SK-N-SH treated with all-trans-retinoic acid at 6 μM for 48 hours (cell line): ENCODE results near the gene JMJD1C.

Experiments
- ATAC-seq: fragments of 200-7000 bp; cut with Tn5 transposase; 3 replicates; pipeline ENCODE4 v1.9.1; 2020; ENCODE audit warnings: mild to moderate bottlenecking, moderate library complexity
- ARNTL ChIP-seq: fragments of 450-650 bp; formaldehyde crosslinking; IDR thresholded peaks from 2 replicates; pipeline ENCODE4 v1.5.0; 2020; ENCODE audit warnings: low read depth, mild to moderate bottlenecking, moderate library complexity, borderline replicate concordance
- BACH2 ChIP-seq: fragments of 250-450 bp; sonication (Bioruptor Pico); IDR thresholded peaks from 2 replicates; pipeline ENCODE4 v1.9.0; 2021; ENCODE audit warnings: mild to moderate bottlenecking, borderline replicate concordance
- CSDC2 ChIP-seq: fragments of 250-450 bp; sonication (Bioruptor Pico); IDR thresholded peaks from 2 replicates; pipeline ENCODE4 v1.5.0; 2020; ENCODE audit warnings: mild to moderate bottlenecking, moderate library complexity
- ESRRG ChIP-seq: fragments of 250-450 bp; sonication (Bioruptor Pico); IDR thresholded peaks from 2 replicates; pipeline ENCODE4 v1.6.1; 2021; ENCODE audit warnings: mild to moderate bottlenecking
- OSR1 ChIP-seq: fragments of 250-450 bp; sonication (Bioruptor Pico); IDR thresholded peaks from 2 replicates; pipeline ENCODE4 v1.8.0; 2022; ENCODE audit warnings: moderate library complexity, mild to moderate bottlenecking, inconsistent platforms
- PPARA ChIP-seq: fragments of 250-450 bp; sonication (Bioruptor Pico); IDR thresholded peaks from 2 replicates; pipeline ENCODE4 v1.5.0; 2020; ENCODE audit warnings: mild to moderate bottlenecking, borderline replicate concordance
- RARB ChIP-seq: fragments of 250-450 bp; sonication (Bioruptor Pico); IDR thresholded peaks from 2 replicates; pipeline ENCODE4 v1.8.0; 2021; ENCODE audit warnings: mild to moderate bottlenecking, moderate library complexity
- SNAI2 ChIP-seq: fragments of 250-450 bp; sonication (Bioruptor Pico); IDR thresholded peaks from 2 replicates; pipeline ENCODE4 v1.5.0; 2020; ENCODE audit warnings: mild to moderate bottlenecking, moderate library complexity
- TCF4 ChIP-seq: fragments of 250-450 bp; sonication (Bioruptor Pico); IDR thresholded peaks from 2 replicates; pipeline ENCODE4 v1.8.0; 2021; ENCODE audit warnings: mild to moderate bottlenecking, moderate library complexity, borderline replicate concordance
- TOX ChIP-seq: fragments of 250-450 bp; sonication (Bioruptor Pico); IDR thresholded peaks from 2 replicates; pipeline ENCODE4 v1.8.0; 2021; ENCODE audit warnings: mild to moderate bottlenecking, moderate library complexity, borderline replicate concordance
- ZC3H10 ChIP-seq: fragments of 250-450 bp; sonication (Bioruptor Pico); IDR thresholded peaks from 2 replicates; pipeline ENCODE4 v1.5.1; 2021; ENCODE audit warnings: mild to moderate bottlenecking, moderate library complexity
- ZFP30 ChIP-seq: fragments of 450-650 bp; formaldehyde crosslinking; IDR thresholded peaks from 2 replicates; pipeline ENCODE4 v1.5.0; 2022; ENCODE audit warnings: mild to moderate bottlenecking, moderate library complexity
- ZNF565 ChIP-seq: fragments of 450-650 bp; formaldehyde crosslinking; conservative IDR thresholded peaks from 2 replicates; pipeline ENCODE4 v1.5.0; 2020; ENCODE audit warnings: low read depth, mild to moderate bottlenecking, moderate library complexity
- ZNF70 ChIP-seq: fragments of 450-650 bp; formaldehyde crosslinking; IDR thresholded peaks from 2 replicates; pipeline ENCODE4 v1.5.0; 2020; ENCODE audit warnings: mild to moderate bottlenecking, moderate library complexity
- ZNF8 ChIP-seq: fragments of 450-650 bp; formaldehyde crosslinking; IDR thresholded peaks from 2 replicates; pipeline ENCODE4 v1.5.0; 2020; ENCODE audit warnings: mild to moderate bottlenecking, moderate library complexity
- TF ChIP-seq, protein P1 (sequence below): fragments of 250-450 bp; sonication (Bioruptor Pico); IDR thresholded peaks from 2 replicates; pipeline ENCODE4 v1.5.1; 2021; ENCODE audit warnings: mild to moderate bottlenecking, moderate library complexity
- TF ChIP-seq, protein P2 (sequence below): fragments of 250-450 bp; sonication (Bioruptor Pico); IDR thresholded peaks from 2 replicates; pipeline ENCODE4 v1.8.0; 2020; ENCODE audit warnings: mild to moderate bottlenecking, moderate library complexity, borderline replicate concordance
- TF ChIP-seq, protein P3 (sequence below): fragments of 250-450 bp; sonication (Bioruptor Pico); IDR thresholded peaks from 2 replicates; pipeline ENCODE4 v1.5.1; 2020; ENCODE audit warnings: low read depth, mild to moderate bottlenecking, moderate library complexity
- TF ChIP-seq, protein P4 (sequence below): fragments of 250-450 bp; sonication (Bioruptor Pico); IDR thresholded peaks from 2 replicates; pipeline ENCODE4 v1.8.0; 2021; ENCODE audit warnings: low read depth, mild to moderate bottlenecking, moderate library complexity, borderline replicate concordance
- TF ChIP-seq, protein P5 (sequence below): fragments of 250-450 bp; sonication (Bioruptor Pico); IDR thresholded peaks from 2 replicates; pipeline ENCODE4 v1.5.0; 2020; ENCODE audit warnings: mild to moderate bottlenecking, moderate library complexity

JMJD1C gene

DNA sequence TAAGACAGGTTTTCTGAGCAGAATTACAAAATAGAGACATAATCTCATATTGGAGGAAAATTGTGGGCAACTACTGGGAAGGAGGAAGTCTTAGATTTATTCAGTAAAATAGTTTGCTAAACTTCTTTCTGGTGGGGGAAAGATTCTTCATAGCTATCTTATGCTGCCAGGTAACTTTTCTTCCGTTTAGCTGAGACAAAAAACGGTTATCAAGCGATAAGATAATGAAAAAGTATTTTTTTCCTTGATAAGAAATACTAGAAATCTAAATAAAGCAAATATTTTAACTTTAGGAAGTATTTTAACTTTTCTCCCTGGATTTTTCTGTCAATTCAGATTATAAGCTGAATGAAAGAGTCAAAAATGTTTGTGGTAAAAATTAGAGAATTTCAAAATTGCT is 52.3 kb downstream of the JMJD1C start:
- no peak for TF ChIP-seq PPARA (CRISPR knock-in tag)
- TF ChIP-seq BACH2 (CRISPR knock-in tag): no peak
- no peak for TF ChIP-seq SNAI2 (CRISPR knock-in tag)
- TF ChIP-seq TCF4: no peak
- TF ChIP-seq, protein P1, sequence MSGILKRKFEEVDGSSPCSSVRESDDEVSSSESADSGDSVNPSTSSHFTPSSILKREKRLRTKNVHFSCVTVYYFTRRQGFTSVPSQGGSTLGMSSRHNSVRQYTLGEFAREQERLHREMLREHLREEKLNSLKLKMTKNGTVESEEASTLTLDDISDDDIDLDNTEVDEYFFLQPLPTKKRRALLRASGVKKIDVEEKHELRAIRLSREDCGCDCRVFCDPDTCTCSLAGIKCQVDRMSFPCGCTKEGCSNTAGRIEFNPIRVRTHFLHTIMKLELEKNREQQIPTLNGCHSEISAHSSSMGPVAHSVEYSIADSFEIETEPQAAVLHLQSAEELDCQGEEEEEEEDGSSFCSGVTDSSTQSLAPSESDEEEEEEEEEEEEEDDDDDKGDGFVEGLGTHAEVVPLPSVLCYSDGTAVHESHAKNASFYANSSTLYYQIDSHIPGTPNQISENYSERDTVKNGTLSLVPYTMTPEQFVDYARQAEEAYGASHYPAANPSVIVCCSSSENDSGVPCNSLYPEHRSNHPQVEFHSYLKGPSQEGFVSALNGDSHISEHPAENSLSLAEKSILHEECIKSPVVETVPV (CRISPR knock-in tag): no peak
- no peak for TF ChIP-seq OSR1 (CRISPR knock-in tag)
- TF ChIP-seq ESRRG: no peak
- TF ChIP-seq, protein P2, sequence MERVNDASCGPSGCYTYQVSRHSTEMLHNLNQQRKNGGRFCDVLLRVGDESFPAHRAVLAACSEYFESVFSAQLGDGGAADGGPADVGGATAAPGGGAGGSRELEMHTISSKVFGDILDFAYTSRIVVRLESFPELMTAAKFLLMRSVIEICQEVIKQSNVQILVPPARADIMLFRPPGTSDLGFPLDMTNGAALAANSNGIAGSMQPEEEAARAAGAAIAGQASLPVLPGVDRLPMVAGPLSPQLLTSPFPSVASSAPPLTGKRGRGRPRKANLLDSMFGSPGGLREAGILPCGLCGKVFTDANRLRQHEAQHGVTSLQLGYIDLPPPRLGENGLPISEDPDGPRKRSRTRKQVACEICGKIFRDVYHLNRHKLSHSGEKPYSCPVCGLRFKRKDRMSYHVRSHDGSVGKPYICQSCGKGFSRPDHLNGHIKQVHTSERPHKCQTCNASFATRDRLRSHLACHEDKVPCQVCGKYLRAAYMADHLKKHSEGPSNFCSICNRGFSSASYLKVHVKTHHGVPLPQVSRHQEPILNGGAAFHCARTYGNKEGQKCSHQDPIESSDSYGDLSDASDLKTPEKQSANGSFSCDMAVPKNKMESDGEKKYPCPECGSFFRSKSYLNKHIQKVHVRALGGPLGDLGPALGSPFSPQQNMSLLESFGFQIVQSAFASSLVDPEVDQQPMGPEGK (CRISPR knock-in tag): no peak
- TF ChIP-seq ZC3H10: no peak
- no peak for TF ChIP-seq ARNTL (CRISPR knock-in tag)
- TF ChIP-seq ZFP30 (CRISPR knock-in tag): no peak
- TF ChIP-seq CSDC2 (CRISPR knock-in tag): no peak
- TF ChIP-seq, protein P3, sequence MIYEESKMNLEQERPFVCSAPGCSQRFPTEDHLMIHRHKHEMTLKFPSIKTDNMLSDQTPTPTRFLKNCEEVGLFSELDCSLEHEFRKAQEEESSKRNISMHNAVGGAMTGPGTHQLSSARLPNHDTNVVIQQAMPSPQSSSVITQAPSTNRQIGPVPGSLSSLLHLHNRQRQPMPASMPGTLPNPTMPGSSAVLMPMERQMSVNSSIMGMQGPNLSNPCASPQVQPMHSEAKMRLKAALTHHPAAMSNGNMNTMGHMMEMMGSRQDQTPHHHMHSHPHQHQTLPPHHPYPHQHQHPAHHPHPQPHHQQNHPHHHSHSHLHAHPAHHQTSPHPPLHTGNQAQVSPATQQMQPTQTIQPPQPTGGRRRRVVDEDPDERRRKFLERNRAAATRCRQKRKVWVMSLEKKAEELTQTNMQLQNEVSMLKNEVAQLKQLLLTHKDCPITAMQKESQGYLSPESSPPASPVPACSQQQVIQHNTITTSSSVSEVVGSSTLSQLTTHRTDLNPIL (CRISPR knock-in tag): no peak
- TF ChIP-seq ZNF565 (CRISPR knock-in tag): no peak
- TF ChIP-seq ZNF8: no peak
- TF ChIP-seq TOX (CRISPR knock-in tag): no peak
- no peak for TF ChIP-seq RARB (CRISPR knock-in tag)
- TF ChIP-seq, protein P4, sequence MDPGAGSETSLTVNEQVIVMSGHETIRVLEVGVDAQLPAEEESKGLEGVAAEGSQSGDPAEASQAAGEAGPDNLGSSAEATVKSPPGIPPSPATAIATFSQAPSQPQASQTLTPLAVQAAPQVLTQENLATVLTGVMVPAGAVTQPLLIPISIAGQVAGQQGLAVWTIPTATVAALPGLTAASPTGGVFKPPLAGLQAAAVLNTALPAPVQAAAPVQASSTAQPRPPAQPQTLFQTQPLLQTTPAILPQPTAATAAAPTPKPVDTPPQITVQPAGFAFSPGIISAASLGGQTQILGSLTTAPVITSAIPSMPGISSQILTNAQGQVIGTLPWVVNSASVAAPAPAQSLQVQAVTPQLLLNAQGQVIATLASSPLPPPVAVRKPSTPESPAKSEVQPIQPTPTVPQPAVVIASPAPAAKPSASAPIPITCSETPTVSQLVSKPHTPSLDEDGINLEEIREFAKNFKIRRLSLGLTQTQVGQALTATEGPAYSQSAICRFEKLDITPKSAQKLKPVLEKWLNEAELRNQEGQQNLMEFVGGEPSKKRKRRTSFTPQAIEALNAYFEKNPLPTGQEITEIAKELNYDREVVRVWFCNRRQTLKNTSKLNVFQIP: no peak
- TF ChIP-seq, protein P5, sequence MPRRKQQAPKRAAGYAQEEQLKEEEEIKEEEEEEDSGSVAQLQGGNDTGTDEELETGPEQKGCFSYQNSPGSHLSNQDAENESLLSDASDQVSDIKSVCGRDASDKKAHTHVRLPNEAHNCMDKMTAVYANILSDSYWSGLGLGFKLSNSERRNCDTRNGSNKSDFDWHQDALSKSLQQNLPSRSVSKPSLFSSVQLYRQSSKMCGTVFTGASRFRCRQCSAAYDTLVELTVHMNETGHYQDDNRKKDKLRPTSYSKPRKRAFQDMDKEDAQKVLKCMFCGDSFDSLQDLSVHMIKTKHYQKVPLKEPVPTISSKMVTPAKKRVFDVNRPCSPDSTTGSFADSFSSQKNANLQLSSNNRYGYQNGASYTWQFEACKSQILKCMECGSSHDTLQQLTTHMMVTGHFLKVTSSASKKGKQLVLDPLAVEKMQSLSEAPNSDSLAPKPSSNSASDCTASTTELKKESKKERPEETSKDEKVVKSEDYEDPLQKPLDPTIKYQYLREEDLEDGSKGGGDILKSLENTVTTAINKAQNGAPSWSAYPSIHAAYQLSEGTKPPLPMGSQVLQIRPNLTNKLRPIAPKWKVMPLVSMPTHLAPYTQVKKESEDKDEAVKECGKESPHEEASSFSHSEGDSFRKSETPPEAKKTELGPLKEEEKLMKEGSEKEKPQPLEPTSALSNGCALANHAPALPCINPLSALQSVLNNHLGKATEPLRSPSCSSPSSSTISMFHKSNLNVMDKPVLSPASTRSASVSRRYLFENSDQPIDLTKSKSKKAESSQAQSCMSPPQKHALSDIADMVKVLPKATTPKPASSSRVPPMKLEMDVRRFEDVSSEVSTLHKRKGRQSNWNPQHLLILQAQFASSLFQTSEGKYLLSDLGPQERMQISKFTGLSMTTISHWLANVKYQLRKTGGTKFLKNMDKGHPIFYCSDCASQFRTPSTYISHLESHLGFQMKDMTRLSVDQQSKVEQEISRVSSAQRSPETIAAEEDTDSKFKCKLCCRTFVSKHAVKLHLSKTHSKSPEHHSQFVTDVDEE: no peak
- TF ChIP-seq ZNF70 (CRISPR knock-in tag): no peak

DNA sequence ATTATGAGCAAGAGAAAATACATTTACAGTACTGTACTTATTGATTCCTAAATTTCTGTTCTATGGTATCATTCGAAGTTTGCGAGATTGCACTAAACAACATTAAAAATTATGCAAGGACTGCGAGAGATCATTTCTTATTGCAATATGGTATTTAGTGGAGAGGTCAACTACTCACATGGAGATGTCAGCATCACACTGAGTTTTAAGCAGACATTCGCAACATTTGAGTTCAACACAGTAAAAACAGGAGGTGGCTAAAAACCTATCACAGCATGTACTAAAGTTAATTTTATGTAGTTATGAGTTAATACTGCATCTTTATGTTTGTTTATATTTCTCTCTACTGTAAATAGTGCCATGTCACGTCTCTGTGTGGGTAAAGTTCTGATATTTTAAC is 53.5 kb downstream of the JMJD1C start:
- no peak for ATAC-seq
- TF ChIP-seq ZFP30 (CRISPR knock-in tag): no peak
- no peak for TF ChIP-seq TCF4
- TF ChIP-seq, protein P4: no peak
- TF ChIP-seq, protein P5: no peak
- TF ChIP-seq, protein P3 (CRISPR knock-in tag): no peak

More for the DNA sequence above, 52.3 kb downstream of the JMJD1C start:
- ATAC-seq: no peak
